Measurements from ENCODE around the gene PBX4. TPM values are rescaled to one million over a fixed set of nuclear protein-coding genes. Genes with fewer than 3 reads are reported as not detected.

The PBX4 gene
- total RNA-seq, 4 donors from 2014 or later = 22.5 to 62.4 (median 38.4) TPM

DNA sequence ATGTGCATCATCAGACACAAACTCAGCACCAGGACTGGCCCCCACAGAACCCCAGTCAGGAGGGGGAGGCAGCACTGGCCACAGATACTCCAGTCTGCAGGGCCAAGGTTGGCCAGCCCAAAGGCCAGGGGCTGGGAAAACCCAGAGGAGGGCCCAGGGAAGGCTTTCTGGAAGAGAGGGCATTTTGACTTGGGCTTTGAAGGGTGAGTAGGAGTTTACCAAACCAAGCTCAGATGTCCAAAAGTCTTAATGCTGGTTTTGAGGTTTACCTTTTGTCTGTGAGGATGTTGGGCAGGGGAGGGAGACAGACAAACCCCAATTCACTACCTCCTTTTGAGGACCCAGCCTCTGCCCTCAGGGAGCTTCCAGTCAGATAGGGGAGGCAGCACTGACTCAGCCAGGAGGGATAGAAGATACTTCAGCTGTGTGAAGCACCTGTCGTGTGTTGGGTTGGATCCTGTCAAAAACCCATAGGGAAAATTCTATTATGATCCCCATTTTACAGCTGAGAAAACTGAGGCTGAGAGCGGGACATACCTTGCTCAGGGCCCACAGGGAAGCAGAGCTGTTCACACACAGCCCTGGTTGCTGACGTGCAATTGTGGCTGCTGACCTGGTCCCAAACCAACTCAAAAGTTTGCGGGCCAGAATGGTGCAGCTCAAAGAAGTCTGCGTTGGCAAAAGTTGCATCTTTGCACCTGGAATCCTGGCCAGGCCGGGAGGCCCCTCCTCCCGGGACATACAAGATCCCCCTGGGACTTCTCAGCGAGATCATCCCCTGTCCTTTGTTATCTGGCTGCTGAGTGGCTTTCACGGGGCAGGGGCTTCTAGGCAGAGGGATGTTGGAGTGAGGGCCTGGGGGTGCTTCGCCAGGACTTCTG is 67.3 kb downstream of the PBX4 start:
- no peaks in the 10 kb centered on the region for H3K4me1 ChIP-seq
- no peaks in the 10 kb centered on the region for H3K27me3 ChIP-seq
- WGBS, 2 donors = 83 to 87% methylated on average over 6 to 10 of the region's 10 CpGs

DNA sequence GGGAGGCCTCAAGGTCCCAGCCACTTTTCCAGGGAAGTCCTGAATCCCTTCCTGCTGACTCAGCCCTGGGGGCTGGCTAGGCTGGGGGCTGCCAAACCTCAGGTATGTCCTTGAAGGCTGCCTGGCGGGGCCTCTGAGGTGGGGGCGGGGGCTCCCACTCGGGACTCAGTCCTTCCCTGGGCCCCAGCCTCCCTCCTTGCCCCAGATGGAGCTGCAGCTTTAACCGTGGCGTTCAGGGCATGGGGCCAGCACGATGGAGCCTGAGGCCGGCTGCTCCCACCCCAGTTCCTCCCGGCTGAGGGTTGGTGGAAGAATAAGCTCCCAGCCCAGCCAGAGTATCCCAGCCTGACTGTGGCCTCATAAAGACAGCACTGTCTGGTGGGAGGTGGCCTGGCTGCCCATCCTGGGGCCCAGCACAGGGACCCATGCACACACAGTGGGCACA is 68.0 kb downstream of the PBX4 start:
- Histone ChIP-seq H3K27ac (no peak overlapping the region), H3K27me3 (no peaks in the 10 kb centered on the region), H3K9me3 (no peaks in the 10 kb centered on the region), H3K36me3 (no peaks in the 10 kb centered on the region), H3K4me1 (no peaks in the 10 kb centered on the region), H3K4me3 (replicated peaks in 1 of 3) (no peak overlapping the region)
- intact Hi-C loops (cut with DNase I) = no loop called here
- 54% methylated on average over 8 of the region's 8 CpGs; no CpG with 5 or more reads in 1 of the 2 donors for WGBS, 2 donors
- TF ChIP-seq, protein P1, sequence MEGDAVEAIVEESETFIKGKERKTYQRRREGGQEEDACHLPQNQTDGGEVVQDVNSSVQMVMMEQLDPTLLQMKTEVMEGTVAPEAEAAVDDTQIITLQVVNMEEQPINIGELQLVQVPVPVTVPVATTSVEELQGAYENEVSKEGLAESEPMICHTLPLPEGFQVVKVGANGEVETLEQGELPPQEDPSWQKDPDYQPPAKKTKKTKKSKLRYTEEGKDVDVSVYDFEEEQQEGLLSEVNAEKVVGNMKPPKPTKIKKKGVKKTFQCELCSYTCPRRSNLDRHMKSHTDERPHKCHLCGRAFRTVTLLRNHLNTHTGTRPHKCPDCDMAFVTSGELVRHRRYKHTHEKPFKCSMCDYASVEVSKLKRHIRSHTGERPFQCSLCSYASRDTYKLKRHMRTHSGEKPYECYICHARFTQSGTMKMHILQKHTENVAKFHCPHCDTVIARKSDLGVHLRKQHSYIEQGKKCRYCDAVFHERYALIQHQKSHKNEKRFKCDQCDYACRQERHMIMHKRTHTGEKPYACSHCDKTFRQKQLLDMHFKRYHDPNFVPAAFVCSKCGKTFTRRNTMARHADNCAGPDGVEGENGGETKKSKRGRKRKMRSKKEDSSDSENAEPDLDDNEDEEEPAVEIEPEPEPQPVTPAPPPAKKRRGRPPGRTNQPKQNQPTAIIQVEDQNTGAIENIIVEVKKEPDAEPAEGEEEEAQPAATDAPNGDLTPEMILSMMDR (IDR thresholded peaks at IDR 0.05) = no peak
- no peak for TF ChIP-seq POLR2A (IDR thresholded peaks at IDR 0.05)
- no peak for DNase-seq

More for the DNA sequence above, 67.3 kb downstream of the PBX4 start:
- intact Hi-C loops (cut with DNase I) = no loop called here
- Histone ChIP-seq H3K36me3 (no peaks in the 10 kb centered on the region), H3K9me3 (no peaks in the 10 kb centered on the region), H3K4me3 (replicated peaks in 1 of 3) (no peak overlapping the region), H3K27ac (no peak overlapping the region)
- TF ChIP-seq POLR2A (IDR thresholded peaks at IDR 0.05) = no peak
- TF ChIP-seq, protein P1 (IDR thresholded peaks at IDR 0.05) = no peak
- no peak for DNase-seq

DNA sequence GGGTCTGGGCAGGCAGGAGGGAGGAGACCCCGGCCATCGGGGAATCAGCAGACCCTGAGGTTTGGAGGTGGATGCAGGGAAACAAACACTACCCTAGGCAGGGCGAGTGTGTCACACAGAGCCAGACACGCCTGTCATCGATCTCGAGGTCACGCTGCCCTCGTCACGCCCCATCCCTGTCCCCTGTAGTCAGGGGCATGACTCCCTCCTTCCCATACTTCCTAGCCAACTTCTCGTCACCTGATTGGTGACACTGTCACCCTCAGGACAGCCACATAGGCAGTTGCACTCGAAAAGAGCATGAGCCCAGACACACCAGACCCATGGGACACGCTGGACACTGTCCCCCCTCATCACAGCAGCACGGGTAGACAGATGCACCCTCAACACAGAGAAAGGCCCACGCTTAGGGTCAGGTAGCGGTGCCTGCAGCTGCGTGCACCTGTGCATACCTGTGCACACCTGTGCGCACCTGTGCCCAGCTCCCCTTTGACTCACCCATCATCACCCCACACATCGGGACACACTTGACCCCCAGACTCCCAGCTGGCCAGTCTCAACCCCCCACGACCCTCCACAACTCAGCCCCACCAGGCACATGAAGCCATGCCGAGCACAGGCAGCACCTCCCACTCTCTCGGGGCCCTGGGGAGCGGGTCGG is 68.6 kb downstream of the PBX4 start:
- no peaks in the 10 kb centered on the region for H3K4me1 ChIP-seq
- 78 to 80% methylated on average over 22 of the region's 23 CpGs for WGBS, 2 donors
- H3K27ac ChIP-seq = no peak overlapping the region
- H3K4me3 ChIP-seq (replicated peaks in 1 of 3) = no peak overlapping the region
- intact Hi-C loops (cut with DNase I) = no loop called here
- no peak for DNase-seq
- no peak for TF ChIP-seq POLR2A (IDR thresholded peaks at IDR 0.05)
- TF ChIP-seq, protein P1 (IDR thresholded peaks at IDR 0.05) = no peak
- H3K27me3 ChIP-seq = no peaks in the 10 kb centered on the region
- no peaks in the 10 kb centered on the region for H3K36me3 ChIP-seq
- no peaks in the 10 kb centered on the region for H3K9me3 ChIP-seq

DNA sequence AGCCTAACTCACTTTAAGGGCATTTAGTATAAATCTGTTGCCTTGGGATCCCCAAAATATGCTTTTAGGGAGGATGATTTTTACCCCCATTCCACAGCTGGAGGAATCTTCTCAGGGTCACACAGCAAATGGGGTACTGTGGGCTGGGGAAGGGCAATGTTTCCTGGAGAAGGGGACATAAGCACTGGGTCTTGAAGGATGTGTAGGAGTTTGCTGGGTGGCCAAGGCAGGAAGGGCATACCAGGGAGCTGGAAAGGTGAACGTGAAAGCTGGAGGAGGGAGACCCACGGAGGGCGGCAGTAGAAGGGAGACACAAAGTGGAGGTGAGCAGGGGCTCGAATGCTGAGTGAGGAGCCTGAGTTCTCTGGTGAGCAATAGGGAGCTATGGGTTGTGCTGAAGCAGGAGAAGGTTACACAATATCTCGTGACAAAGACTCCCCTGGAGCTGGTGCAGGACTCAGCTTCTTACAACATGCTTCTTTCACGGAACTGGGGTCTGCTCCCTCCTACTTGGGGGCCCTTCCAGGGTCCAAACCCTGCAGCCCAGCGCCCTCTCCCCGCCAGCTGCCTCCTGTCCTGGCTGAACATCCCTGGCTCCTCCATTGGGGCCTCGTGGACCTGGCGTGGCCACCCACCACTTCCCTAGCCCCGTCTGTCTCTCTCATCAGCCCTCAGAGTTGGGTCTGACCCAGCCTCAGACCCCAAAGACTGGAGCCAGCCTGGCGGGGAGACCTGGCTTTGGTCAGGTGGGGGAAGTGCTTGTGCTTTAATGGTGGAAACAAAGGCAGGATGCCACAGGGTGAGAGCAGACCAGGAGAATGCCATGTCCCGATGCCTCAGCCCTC is 69.3 kb downstream of the PBX4 start:
- Histone ChIP-seq H3K4me1 (no peaks in the 10 kb centered on the region), H3K27ac (no peak overlapping the region), H3K27me3 (no peaks in the 10 kb centered on the region), H3K4me3 (replicated peaks in 1 of 3) (no peak overlapping the region), H3K9me3 (no peaks in the 10 kb centered on the region), H3K36me3 (no peaks in the 10 kb centered on the region)
- no peak for DNase-seq
- no peak for TF ChIP-seq POLR2A (IDR thresholded peaks at IDR 0.05)
- TF ChIP-seq, protein P1 (IDR thresholded peaks at IDR 0.05) = no peak
- intact Hi-C loops (cut with DNase I) = no loop called here
- 73 to 77% methylated on average over 13 of the region's 13 CpGs for WGBS, 2 donors
